KMS-11 (cell line): ENCODE results near the gene KLK1.

Experiments used
- H2AFZ ChIP-seq: fragments of 200-600 bp; sonication (generic); 2 replicates; pipeline ENCODE4 v1.6.1; 2016; ENCODE audit warnings: antibody characterized with exemption, mixed run types, low read depth
- H3K27ac ChIP-seq: fragments of 200-600 bp; sonication (generic); 2 replicates; pipeline ENCODE4 v1.6.1; 2016; ENCODE audit warnings: mild to moderate bottlenecking, mixed run types
- H3K27me3 ChIP-seq: fragments of 200-600 bp; sonication (generic); 2 replicates; pipeline ENCODE4 v1.6.1; 2017; ENCODE audit warnings: mild to moderate bottlenecking, low read depth, mixed run types, moderate library complexity; ENCODE audit not compliant: insufficient read depth
- H3K36me3 ChIP-seq: fragments of 200-600 bp; sonication (generic); 2 replicates; pipeline ENCODE4 v1.6.1; 2017; ENCODE audit warnings: mild to moderate bottlenecking, mixed run types; ENCODE audit not compliant: insufficient read depth
- H3K4me1 ChIP-seq: fragments of 200-600 bp; sonication (generic); 2 replicates; pipeline ENCODE4 v1.6.1; 2016; ENCODE audit warnings: mild to moderate bottlenecking, low read depth, mixed run types; ENCODE audit not compliant: poor library complexity, severe bottlenecking
- H3K4me2 ChIP-seq: fragments of 200-600 bp; sonication (generic); 2 replicates; pipeline ENCODE4 v1.7.0; 2016; ENCODE audit warnings: mild to moderate bottlenecking, mixed run types
- H3K4me3 ChIP-seq: fragments of 200-600 bp; sonication (generic); IDR thresholded peaks from 2 replicates; pipeline ENCODE4 v1.6.1; 2017; ENCODE audit warnings: low read depth, low read length, mixed read lengths; ENCODE audit not compliant: insufficient read depth
- H3K79me2 ChIP-seq: fragments of 200-600 bp; sonication (generic); 2 replicates; pipeline ENCODE4 v1.6.1; 2016; ENCODE audit warnings: low read depth, mixed run types; ENCODE audit not compliant: insufficient read depth
- H3K9ac ChIP-seq: fragments of 200-600 bp; sonication (generic); 2 replicates; pipeline ENCODE4 v1.6.1; 2016; ENCODE audit warnings: mild to moderate bottlenecking, mixed run types
- H4K20me1 ChIP-seq: fragments of 200-600 bp; sonication (generic); 2 replicates; pipeline ENCODE4 v1.6.1; 2016; ENCODE audit warnings: mild to moderate bottlenecking, mixed run types; ENCODE audit not compliant: insufficient read depth
- TF ChIP-seq, protein P1 (sequence below): fragments of 200-600 bp; sonication (generic); conservative IDR thresholded peaks from 2 replicates; pipeline ENCODE4 v1.6.1; 2017; ENCODE audit warnings: low read depth, mild to moderate bottlenecking, antibody characterized with exemption, low read length, moderate library complexity, mixed read lengths

KLK1 gene

DNA sequence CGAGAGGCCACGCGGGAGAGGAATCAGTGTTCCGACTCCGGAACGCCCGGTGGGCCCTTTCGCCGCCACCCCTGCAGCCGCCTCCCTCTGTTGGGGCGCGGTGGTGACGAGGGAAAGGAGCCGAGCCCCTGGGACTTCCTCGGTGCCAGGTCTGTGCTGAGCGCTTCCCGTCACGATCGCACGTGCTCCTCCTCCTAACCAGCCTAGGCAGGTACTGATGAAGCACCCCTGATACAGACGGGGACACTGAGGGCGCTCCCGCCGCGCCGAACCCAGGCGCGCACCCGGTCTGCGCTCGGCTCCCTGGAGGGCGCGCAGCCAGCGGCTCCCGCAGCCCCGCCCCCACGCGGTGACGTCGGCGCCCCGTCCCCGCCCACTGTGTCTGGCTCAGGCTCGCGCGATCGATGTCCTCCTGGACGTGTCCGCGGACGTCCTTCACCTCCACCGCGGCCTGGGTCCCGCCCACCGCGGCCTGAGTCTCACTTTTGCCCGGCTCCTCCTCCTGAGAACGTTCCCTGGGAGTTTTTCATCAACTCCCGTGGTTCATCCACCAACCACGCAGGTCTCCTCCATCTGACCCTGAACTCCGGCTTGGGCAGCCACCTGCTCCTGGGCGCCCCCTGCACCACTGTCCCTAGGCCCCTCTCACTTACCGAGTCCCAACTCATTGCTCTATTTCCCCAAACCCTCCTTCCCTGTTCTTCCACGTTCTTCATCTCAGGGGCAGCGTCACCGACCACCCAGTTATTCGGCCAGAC lies 12.4 kb upstream of the KLK1 start:
- TF ChIP-seq, protein P1, sequence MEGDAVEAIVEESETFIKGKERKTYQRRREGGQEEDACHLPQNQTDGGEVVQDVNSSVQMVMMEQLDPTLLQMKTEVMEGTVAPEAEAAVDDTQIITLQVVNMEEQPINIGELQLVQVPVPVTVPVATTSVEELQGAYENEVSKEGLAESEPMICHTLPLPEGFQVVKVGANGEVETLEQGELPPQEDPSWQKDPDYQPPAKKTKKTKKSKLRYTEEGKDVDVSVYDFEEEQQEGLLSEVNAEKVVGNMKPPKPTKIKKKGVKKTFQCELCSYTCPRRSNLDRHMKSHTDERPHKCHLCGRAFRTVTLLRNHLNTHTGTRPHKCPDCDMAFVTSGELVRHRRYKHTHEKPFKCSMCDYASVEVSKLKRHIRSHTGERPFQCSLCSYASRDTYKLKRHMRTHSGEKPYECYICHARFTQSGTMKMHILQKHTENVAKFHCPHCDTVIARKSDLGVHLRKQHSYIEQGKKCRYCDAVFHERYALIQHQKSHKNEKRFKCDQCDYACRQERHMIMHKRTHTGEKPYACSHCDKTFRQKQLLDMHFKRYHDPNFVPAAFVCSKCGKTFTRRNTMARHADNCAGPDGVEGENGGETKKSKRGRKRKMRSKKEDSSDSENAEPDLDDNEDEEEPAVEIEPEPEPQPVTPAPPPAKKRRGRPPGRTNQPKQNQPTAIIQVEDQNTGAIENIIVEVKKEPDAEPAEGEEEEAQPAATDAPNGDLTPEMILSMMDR: no peak
- Histone ChIP-seq H3K9ac (no peak overlapping the region), H3K4me1 (no peaks in the 10 kb centered on the region), H3K27ac (no peak overlapping the region), H3K27me3 (peaks cover 4% of the 10 kb centered on the region; the same call in 1 of the 2 replicates), H3K36me3 (no peaks in the 10 kb centered on the region), H3K4me2 (no peak overlapping the region), H2AFZ (no peak overlapping the region), H4K20me1 (no peaks in the 10 kb centered on the region), H3K4me3 (no peak overlapping the region), H3K79me2 (no peaks in the 10 kb centered on the region)

DNA sequence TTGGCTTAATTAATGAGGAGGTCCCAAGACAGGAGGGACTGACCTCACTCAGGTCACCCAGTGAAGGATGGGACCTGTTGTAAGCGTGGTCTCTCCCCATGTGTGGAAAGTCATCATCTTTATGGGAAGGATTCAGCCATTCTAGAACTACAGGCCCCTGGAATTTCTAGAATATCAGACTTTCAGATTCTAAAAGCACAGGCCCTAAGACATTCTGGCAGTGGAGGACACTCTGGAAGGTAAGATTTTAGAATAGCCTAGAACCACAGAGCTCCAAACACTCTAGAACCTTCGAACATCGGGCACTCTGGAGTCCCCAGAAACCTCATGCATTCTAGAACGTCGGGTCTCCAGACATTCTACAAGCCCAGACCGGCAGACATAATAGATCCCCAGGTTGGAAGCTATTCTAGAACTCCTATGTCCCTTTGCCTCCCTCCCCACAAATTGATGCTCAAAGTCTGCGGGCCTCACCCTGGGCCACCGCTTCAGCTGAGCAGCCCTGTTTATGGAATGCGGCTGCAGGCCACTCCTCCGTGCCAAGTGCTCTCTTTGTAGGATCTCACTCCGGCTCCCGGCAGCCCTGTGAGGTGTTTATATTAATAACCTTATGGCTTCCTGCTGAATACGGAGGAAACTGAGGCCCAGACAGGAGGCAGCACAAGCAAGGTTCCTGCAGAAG lies 11.7 kb upstream of the KLK1 start:
- no peak overlapping the region for H2AFZ ChIP-seq
- H3K27ac ChIP-seq: no peak overlapping the region
- TF ChIP-seq, protein P1: no peak
- peaks cover 4% of the 10 kb centered on the region; the same call in 1 of the 2 replicates for H3K27me3 ChIP-seq
- no peak overlapping the region for H3K4me2 ChIP-seq
- H4K20me1 ChIP-seq: no peaks in the 10 kb centered on the region
- H3K36me3 ChIP-seq: no peaks in the 10 kb centered on the region
- H3K4me1 ChIP-seq: no peaks in the 10 kb centered on the region
- H3K9ac ChIP-seq: no peak overlapping the region
- no peak overlapping the region for H3K4me3 ChIP-seq
- no peaks in the 10 kb centered on the region for H3K79me2 ChIP-seq

DNA sequence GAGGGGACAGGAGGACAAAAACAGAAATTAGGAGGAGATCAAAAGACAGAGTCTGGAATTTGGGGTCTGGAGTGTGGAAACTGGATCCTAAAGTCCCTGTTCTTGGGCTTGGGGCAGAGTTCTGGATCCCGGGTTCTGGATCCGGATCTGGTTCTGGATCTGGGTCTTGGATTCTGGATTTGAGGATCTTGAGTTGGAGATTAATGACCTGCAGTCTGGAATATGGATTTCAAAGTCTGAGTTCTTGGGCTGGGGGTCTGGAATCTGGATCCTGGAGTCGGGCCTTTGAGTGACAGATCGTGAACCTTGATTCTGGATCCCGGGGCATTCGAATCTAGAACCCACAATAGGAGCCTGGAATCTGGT lies 10.2 kb upstream of the KLK1 start:
- Histone ChIP-seq H3K9ac (no peak overlapping the region), H3K27me3 (peaks cover 4% of the 10 kb centered on the region; the same call in 1 of the 2 replicates), H3K4me3 (no peak overlapping the region), H4K20me1 (no peaks in the 10 kb centered on the region), H3K79me2 (no peaks in the 10 kb centered on the region), H2AFZ (no peak overlapping the region), H3K36me3 (no peaks in the 10 kb centered on the region), H3K4me2 (no peak overlapping the region), H3K27ac (no peak overlapping the region), H3K4me1 (no peaks in the 10 kb centered on the region)
- TF ChIP-seq, protein P1: no peak

DNA sequence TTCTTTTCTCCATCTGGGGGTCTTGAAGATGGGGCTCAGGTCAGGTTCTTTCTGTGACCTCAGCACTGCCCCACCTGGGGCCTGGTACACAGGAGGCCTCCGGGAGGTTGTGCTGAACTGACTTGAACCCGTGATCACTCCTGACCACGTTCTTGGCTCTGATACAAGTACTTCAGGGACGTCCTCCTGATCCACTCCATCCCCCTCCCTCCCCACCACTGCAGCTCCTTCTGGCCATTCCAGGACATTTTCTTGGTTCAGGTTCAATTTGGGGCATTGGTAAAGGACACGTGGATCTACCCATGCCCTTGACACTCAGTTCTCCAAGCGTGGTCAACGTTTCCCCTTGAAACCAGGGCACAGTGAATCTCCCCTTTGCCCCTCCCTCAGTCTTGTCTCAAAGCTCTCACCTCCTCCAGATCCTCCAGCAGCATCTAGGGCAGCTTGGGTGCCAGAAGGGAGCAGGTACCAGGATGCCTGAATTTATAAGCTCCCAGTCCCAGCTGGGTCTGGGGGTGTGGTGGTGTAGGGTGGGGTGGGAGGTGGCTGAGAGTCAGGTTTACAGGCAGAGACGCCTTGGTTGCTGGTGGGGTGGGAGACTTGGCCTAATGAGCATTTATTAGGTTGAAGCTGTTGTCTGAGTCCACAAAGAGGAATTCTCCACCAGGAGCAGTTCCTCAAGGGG lies 9.7 kb upstream of the KLK1 start, which contains the start of gene KLK15:
Gene KLK15 (minus strand): TSS at position 458 of the 685 bp plus-strand sequence. CDS start 2,082 bp downstream, outside the sequence.
- Histone ChIP-seq H3K79me2 (no peaks in the 10 kb centered on the region), H3K27me3 (peaks cover 5% of the 10 kb centered on the region; the same call in 1 of the 2 replicates), H3K27ac (no peak within 1 kb of the TSS), H3K36me3 (no peaks in the 10 kb centered on the region), H3K4me2 (no peak within 1 kb of the TSS), H2AFZ (no peak within 1 kb of the TSS), H3K9ac (no peak within 1 kb of the TSS), H3K4me1 (no peaks in the 10 kb centered on the region), H3K4me3 (no peak within 1 kb of the TSS), H4K20me1 (no peaks in the 10 kb centered on the region)
- TF ChIP-seq, protein P1: no peak
